ENCODE results near the gene SKAP1.
A peak's percentile ranks its signal among the peaks of the same experiment; 100 is the strongest.
"Not testable (repeated sequence)": the region's sequence is repeated elsewhere in the genome, so short reads cannot be mapped to it uniquely, and the experiment has no call there.

The SKAP1 gene

GRCh38 chr17:48245465-48246033 lies 184.5 kb downstream of the SKAP1 start:
- not testable (repeated sequence) for DNase-seq (ENCODE audit: low read depth in 2 of 2)

- no peak for DNase-seq (ENCODE audit: low read depth in 2 of 2)
Measured at GRCh38 chr17:48244814-48245213, 185.2 kb downstream of the SKAP1 start.

GRCh38 chr17:48244121-48244711 lies 185.8 kb downstream of the SKAP1 start:
- no peak for DNase-seq (ENCODE audit: low read depth in 2 of 2)

- no peak for DNase-seq (ENCODE audit: low read depth in 2 of 2)
Measured at GRCh38 chr17:48241770-48242497, 188.1 kb downstream of the SKAP1 start.

- peak in 1 of 2 donors; percentile 17 for DNase-seq (ENCODE audit: low read depth in 2 of 2)
Measured at GRCh38 chr17:48241131-48241591, 188.9 kb downstream of the SKAP1 start.

- DNase-seq (ENCODE audit: low read depth in 2 of 2), result no peak
Measured at GRCh38 chr17:48240562-48241130, 189.4 kb downstream of the SKAP1 start.

GRCh38 chr17:48240122-48240521 lies 189.9 kb downstream of the SKAP1 start:
- no peak for DNase-seq (ENCODE audit: low read depth in 2 of 2)

GRCh38 chr17:48239603-48239995 lies 190.4 kb downstream of the SKAP1 start:
- DNase-seq (ENCODE audit: low read depth in 2 of 2), result no peak

GRCh38 chr17:48238933-48239602 lies 190.9 kb downstream of the SKAP1 start:
- DNase-seq (ENCODE audit: low read depth in 2 of 2), result no peak

- DNase-seq (ENCODE audit: low read depth in 2 of 2), result no peak
Measured at GRCh38 chr17:48237456-48237855, 192.6 kb downstream of the SKAP1 start.

- no peak for DNase-seq (ENCODE audit: low read depth in 2 of 2)
Measured at GRCh38 chr17:48236681-48237134, 193.3 kb downstream of the SKAP1 start.

- no peak for DNase-seq (ENCODE audit: low read depth in 2 of 2)
Measured at GRCh38 chr17:48234922-48235321, 195.1 kb downstream of the SKAP1 start.

GRCh38 chr17:48231995-48232959 lies 197.7 kb downstream of the SKAP1 start:
- DNase-seq (ENCODE audit: low read depth in 2 of 2), result no peak

GRCh38 chr17:48229936-48230335 lies 200.1 kb downstream of the SKAP1 start:
- DNase-seq (ENCODE audit: low read depth in 2 of 2), result no peak

- DNase-seq (ENCODE audit: low read depth in 2 of 2), result no peak
Measured at GRCh38 chr17:48228720-48229119, 201.3 kb downstream of the SKAP1 start.

- DNase-seq (ENCODE audit: low read depth in 2 of 2), result no peak
Measured at GRCh38 chr17:48225725-48226567, 204.1 kb downstream of the SKAP1 start.

- no peak for DNase-seq (ENCODE audit: low read depth in 2 of 2)
Measured at GRCh38 chr17:48223945-48224344, 206.1 kb downstream of the SKAP1 start.

- no peak for DNase-seq (ENCODE audit: low read depth in 2 of 2)
Measured at GRCh38 chr17:48219617-48220016, 210.4 kb downstream of the SKAP1 start.

- no peak for DNase-seq (ENCODE audit: low read depth in 2 of 2)
Measured at GRCh38 chr17:48215583-48216139, 214.4 kb downstream of the SKAP1 start.

GRCh38 chr17:48213797-48214196 lies 216.2 kb downstream of the SKAP1 start:
- DNase-seq (ENCODE audit: low read depth in 2 of 2), result no peak

All from stimulated activated CD8-positive, alpha-beta memory T cell treated with anti-CD3 and anti-CD28 coated beads, Interleukin-15, amount 100 ng/mL, for 48 hours (primary cell).